ENCODE data around the gene DCN.

GRCh38 chr12:91185421-91185820 lies 2.8 kb upstream of the DCN start:
- TF ChIP-seq CTCF (IDR thresholded peaks at IDR 0.05) (no peak), TEAD4 (CRISPR knock-in tag; IDR thresholded peaks at IDR 0.05) (no peak), E2F1 (CRISPR knock-in tag; IDR thresholded peaks at IDR 0.05) (no peak)

Measured in WTC11 (cell line).